Hepatocyte (in vitro differentiated cells): ENCODE results near the gene S100A14.

Experiments
- EZH2phosphoT487 ChIP-seq: fragments of 200-600 bp; sonication (generic); IDR thresholded peaks from one replicate; pipeline ENCODE4 v1.6.1; 2018; ENCODE audit warnings: antibody characterized with exemption, mild to moderate bottlenecking, low read depth, moderate library complexity; ENCODE audit not compliant: unreplicated experiment, severe bottlenecking
- TF ChIP-seq, protein P1 (sequence below): fragments of 200-600 bp; sonication (generic); IDR thresholded peaks from 2 replicates; pipeline ENCODE4 v1.5.1; 2016; ENCODE audit warnings: antibody characterized with exemption, mild to moderate bottlenecking; ENCODE audit not compliant: poor library complexity

DNA sequence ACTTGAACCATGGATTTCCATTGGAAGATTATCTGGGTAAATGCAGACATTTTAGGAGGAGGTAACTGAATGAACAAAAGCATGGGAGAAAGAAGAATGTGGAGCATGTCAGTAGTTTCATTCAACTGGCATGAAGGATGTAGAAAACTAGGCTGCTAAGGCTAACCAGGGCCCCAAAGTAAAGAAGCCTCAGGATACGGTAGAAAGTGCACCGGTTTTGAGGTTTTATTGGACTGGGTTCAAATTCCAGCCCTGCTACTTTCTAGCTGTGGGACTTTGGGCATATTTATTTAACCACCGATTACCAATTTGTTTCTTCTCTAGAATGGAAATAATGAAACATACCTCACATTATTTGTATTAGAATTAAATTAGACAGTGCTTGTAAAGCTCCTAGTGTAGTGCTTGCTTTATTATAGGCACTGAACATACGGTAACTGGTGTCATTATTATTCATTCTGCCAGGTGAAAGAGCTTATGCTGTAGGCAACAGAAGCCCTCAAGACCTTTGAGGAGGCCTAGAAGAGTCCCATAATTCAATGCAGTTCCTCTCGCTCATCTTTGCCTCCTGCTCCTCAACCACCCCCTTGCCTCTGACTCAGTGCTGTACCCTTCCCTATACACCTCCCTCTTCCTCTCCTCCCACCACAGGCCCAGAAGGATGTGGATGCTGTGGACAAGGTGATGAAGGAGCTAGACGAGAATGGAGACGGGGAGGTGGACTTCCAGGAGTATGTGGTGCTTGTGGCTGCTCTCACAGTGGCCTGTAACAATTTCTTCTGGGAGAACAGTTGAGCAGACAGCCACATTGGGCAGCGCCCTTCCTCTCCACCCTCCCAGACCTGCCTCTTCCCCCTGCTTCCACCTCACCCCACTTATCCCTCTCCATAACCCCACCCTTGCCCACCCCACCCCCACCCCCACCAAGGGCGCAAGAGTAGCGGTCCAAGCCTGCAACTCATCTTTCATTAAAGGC, 15.2 kb upstream of the S100A14 start:
- TF ChIP-seq, protein P1, sequence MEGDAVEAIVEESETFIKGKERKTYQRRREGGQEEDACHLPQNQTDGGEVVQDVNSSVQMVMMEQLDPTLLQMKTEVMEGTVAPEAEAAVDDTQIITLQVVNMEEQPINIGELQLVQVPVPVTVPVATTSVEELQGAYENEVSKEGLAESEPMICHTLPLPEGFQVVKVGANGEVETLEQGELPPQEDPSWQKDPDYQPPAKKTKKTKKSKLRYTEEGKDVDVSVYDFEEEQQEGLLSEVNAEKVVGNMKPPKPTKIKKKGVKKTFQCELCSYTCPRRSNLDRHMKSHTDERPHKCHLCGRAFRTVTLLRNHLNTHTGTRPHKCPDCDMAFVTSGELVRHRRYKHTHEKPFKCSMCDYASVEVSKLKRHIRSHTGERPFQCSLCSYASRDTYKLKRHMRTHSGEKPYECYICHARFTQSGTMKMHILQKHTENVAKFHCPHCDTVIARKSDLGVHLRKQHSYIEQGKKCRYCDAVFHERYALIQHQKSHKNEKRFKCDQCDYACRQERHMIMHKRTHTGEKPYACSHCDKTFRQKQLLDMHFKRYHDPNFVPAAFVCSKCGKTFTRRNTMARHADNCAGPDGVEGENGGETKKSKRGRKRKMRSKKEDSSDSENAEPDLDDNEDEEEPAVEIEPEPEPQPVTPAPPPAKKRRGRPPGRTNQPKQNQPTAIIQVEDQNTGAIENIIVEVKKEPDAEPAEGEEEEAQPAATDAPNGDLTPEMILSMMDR = no peak
- TF ChIP-seq EZH2phosphoT487 = no peak
